Lower leg skin (tissue), 4 donors: ENCODE measurements around the gene MUC22. TPM values are rescaled to one million over a fixed set of nuclear protein-coding genes. Genes with fewer than 3 reads are reported as not detected.
"Not testable (repeated sequence)": the region's sequence is repeated elsewhere in the genome, so short reads cannot be mapped to it uniquely, and the experiment has no call there.

Experiments used
- DNase-seq, 2 donors: peaks; one replicate each; pipeline ENCODE4 v3.0.0-alpha.2; 2019; ENCODE audit warnings: low spot score in 2 of 2
- H3K4me3 ChIP-seq: fragments of 200-600 bp; sonication (generic); 2 replicates; pipeline ENCODE4 v1.5.1; 2017; ENCODE audit warnings: mild to moderate bottlenecking, low read depth; ENCODE audit not compliant: poor library complexity, severe bottlenecking
- POLR2A ChIP-seq, 2 donors: fragments of 450-650 bp; IDR thresholded peaks; one replicate each; pipeline ENCODE4 v1.6.1; 2016 to 2017; ENCODE audit warnings: antibody characterized with exemption in 2 of 2, mild to moderate bottlenecking in 1 of 2, moderate library complexity in 1 of 2
- WGBS, 2 donors: methylation state at CpG; one replicate each; pipeline ENCODE4 v1.1.5; 2018; 5-methylcytosine and 5-hydroxymethylcytosine counted together
- intact Hi-C: fragments of 100-400 bp; cut with DNase I; formaldehyde crosslinking; loops from one replicate; pipeline ENCODE4 v1.15.0; 2023; ENCODE audit warnings: low total_unique reads
- total RNA-seq, 4 donors: library from RNA; depleted of rRNA; stranded (reverse); fragments of >200 nt; gene quantifications; one replicate each; pipeline ENCODE4 v1.1.0, GENCODE V29; 2016
- TF ChIP-seq, protein P1 (sequence below), 3 donors: fragments of 450-650 bp; IDR thresholded peaks; one replicate each; pipeline ENCODE4 v1.5.1; 2016; ENCODE audit warnings: antibody characterized with exemption in 3 of 3, mild to moderate bottlenecking in 3 of 3, moderate library complexity in 2 of 3

The MUC22 gene
- total RNA-seq, 4 donors from 2014 or later = not detected

- intact Hi-C loops = no loop called here
- DNase-seq = no peak
- H3K4me3 ChIP-seq = no peak overlapping the region
- TF ChIP-seq, protein P1, sequence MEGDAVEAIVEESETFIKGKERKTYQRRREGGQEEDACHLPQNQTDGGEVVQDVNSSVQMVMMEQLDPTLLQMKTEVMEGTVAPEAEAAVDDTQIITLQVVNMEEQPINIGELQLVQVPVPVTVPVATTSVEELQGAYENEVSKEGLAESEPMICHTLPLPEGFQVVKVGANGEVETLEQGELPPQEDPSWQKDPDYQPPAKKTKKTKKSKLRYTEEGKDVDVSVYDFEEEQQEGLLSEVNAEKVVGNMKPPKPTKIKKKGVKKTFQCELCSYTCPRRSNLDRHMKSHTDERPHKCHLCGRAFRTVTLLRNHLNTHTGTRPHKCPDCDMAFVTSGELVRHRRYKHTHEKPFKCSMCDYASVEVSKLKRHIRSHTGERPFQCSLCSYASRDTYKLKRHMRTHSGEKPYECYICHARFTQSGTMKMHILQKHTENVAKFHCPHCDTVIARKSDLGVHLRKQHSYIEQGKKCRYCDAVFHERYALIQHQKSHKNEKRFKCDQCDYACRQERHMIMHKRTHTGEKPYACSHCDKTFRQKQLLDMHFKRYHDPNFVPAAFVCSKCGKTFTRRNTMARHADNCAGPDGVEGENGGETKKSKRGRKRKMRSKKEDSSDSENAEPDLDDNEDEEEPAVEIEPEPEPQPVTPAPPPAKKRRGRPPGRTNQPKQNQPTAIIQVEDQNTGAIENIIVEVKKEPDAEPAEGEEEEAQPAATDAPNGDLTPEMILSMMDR (IDR thresholded peaks at IDR 0.05) = no peak
- no peak for TF ChIP-seq POLR2A (IDR thresholded peaks at IDR 0.05)
- WGBS, 2 donors = 77 to 78% methylated on average over 7 of the region's 7 CpGs
Observed at GRCh38 chr6:31063906-31064435, 53.7 kb downstream of the MUC22 start.

- intact Hi-C loops = no loop called here
- TF ChIP-seq, protein P1 (IDR thresholded peaks at IDR 0.05) = no peak
- TF ChIP-seq POLR2A (IDR thresholded peaks at IDR 0.05) = no peak
- no peak overlapping the region for H3K4me3 ChIP-seq
- no peak for DNase-seq
- 69 to 71% methylated on average over 2 of the region's 2 CpGs for WGBS, 2 donors
Observed at GRCh38 chr6:31065556-31065955, 55.3 kb downstream of the MUC22 start.

GRCh38 chr6:31067028-31067427 lies 56.8 kb downstream of the MUC22 start:
- DNase-seq, intact Hi-C loops, H3K4me3 ChIP-seq: not testable (repeated sequence)
- WGBS, 2 donors = 69 to 95% methylated on average over 6 to 13 of the region's 32 CpGs

DNA sequence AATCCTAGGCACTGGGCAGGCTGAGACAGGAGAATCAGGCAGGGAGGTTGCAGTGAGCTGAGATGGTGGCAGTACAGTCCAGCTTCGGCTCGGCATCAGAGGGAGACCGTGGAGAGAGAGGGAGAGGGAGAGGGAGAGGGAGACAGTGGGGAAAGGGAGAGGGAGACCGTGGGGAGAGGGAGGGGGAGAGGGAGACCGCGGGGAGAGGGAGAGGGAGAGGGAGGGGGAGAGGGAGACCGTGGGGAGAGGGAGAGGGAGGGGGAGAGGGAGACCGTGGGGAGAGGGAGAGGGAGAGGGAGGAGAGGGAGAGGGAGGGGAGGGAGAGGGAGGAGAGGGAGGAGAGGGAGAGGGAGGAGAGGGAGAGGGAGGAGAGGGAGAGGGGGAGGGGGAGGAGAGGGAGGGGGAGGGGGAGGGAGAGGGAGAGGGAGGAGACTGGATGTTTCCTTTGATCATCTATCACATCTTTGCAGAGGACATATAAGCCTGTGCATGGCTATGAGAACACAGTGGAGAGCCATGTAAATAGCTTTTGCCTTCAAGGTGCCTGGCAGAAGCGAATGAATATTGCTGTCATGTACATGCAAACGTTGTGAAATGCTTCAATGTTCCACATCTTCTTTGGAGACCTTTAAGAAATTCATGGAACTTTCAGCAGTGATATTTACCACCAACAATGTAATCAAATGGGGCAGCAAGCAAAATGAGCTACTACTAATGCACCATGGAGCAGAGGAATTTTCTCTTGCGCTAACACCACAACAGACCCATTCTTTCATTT lies 57.8 kb downstream of the MUC22 start:
- DNase-seq, intact Hi-C loops, H3K4me3 ChIP-seq: not testable (repeated sequence)
- 56 to 61% methylated on average over 6 of the region's 11 CpGs for WGBS, 2 donors

- intact Hi-C loops = no loop called here
- peak; percentile 66 to 92 for DNase-seq
- 60 to 65% methylated on average over 13 of the region's 13 CpGs for WGBS, 2 donors
- H3K4me3 ChIP-seq = no peak overlapping the region
- TF ChIP-seq, protein P1 (IDR thresholded peaks at IDR 0.05) = peak in 1 of 3 donors; percentile 47
- no peak for TF ChIP-seq POLR2A (IDR thresholded peaks at IDR 0.05)
Observed at GRCh38 chr6:31068669-31069340, 58.5 kb downstream of the MUC22 start.

DNA sequence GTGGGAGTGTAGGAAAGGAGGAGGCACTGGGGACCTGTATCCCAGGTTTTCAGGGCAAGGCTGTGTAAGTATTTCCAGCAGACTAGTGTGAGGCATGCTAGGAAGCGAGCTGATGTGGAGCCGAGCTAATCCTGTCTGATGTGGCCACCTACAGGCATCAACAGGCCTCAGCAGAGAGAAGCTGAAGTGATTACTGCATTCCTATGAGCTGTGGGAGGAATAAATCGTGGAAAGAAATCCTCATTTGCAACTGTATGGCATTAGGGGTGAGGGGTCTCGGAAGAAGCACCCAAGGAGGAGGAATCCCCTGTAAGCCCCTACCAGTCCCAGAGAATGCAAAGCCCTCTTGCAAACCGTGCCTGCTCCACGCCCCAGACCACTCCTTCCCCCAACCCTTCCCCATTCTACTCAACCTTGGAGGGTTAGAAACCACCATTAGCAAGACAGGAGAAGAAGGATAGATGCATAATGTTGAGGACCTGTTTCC lies 60.5 kb downstream of the MUC22 start:
- intact Hi-C loops = no loop called here
- H3K4me3 ChIP-seq = no peak overlapping the region
- 27 to 29% methylated on average over 6 of the region's 6 CpGs for WGBS, 2 donors
- TF ChIP-seq POLR2A (IDR thresholded peaks at IDR 0.05) = no peak
- TF ChIP-seq, protein P1 (IDR thresholded peaks at IDR 0.05) = no peak
- peak in 1 of 2 donors; percentile 24 for DNase-seq
